NB4 (cell line): Measurements from ENCODE around the gene C3orf22.

ENCODE experiments used
- DNase-seq: peaks from one replicate; pipeline ENCODE4 v3.0.0; 2010; ENCODE audit warnings: low read depth
- H3K4me3 ChIP-seq: one replicate; pipeline ENCODE4 v1.5.1; 2011; ENCODE audit warnings: mild to moderate bottlenecking, low read depth, low read length, moderate library complexity
- MYC ChIP-seq: IDR thresholded peaks from 2 replicates; pipeline ENCODE4 v1.6.1; 2011; ENCODE audit warnings: low read depth, low read length
- POLR2A ChIP-seq: IDR thresholded peaks from 2 replicates; pipeline ENCODE4 v1.6.1; 2011; ENCODE audit warnings: mild to moderate bottlenecking; ENCODE audit not compliant: insufficient read length; ENCODE audit errors: extremely low read depth
- TF ChIP-seq, protein P1 (sequence below): IDR thresholded peaks from 2 replicates; pipeline ENCODE4 v1.6.1; 2011; ENCODE audit warnings: low read depth, low read length
- TF ChIP-seq, protein P2 (sequence below): IDR thresholded peaks from one replicate; pipeline ENCODE4 v1.5.1; 2012; ENCODE audit warnings: low read depth, low read length

Gene C3orf22

DNA sequence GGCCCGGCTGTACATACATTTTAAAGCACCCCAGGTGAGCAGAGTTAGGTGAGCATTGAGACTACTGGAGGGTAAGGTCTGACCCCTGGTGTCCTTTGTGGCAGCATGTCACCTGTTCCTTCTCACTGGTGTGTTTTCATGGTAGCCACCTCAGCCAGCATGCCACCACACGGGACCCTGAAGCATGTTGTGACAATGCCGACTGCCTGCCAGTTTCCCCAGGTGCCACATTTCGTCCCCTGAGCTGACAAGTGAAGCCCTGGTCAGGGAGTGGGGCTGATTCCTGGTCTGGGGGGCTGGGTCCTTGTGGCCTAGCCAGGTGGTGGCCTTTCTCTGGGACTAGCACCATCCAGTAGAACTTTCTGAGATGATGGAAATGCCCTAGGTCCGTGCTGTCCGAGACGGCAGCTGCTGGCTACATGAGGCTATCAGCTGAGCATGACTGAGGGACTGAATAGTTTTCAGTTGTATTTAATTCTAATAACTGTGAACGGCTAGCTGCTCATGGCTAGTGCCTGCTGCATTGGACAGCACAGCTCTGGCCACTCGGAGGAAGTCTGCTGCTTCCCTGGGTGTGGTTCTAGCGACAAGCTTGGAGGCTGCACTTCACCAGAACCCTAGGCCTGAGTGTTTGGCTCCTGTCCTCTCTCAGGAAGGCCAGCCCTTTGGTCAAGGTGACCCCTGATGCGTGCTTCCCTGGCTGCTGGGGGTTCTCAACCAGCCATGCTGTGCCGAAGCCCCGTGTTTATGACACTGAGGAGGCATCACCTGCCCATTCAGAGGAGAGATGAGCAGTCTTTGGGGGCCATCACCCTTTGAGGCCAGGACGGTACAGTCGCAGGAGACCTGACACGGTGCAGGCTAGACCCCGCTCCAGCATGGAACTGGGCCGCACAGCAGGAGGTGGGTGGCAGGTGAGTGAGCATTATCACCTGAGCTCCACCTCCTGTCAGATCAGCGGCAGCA lies 3.9 kb downstream of the C3orf22 start:
- no peak overlapping the region for H3K4me3 ChIP-seq
- TF ChIP-seq, protein P1, sequence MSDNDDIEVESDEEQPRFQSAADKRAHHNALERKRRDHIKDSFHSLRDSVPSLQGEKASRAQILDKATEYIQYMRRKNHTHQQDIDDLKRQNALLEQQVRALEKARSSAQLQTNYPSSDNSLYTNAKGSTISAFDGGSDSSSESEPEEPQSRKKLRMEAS: no peak
- no peak for TF ChIP-seq POLR2A
- TF ChIP-seq, protein P2, sequence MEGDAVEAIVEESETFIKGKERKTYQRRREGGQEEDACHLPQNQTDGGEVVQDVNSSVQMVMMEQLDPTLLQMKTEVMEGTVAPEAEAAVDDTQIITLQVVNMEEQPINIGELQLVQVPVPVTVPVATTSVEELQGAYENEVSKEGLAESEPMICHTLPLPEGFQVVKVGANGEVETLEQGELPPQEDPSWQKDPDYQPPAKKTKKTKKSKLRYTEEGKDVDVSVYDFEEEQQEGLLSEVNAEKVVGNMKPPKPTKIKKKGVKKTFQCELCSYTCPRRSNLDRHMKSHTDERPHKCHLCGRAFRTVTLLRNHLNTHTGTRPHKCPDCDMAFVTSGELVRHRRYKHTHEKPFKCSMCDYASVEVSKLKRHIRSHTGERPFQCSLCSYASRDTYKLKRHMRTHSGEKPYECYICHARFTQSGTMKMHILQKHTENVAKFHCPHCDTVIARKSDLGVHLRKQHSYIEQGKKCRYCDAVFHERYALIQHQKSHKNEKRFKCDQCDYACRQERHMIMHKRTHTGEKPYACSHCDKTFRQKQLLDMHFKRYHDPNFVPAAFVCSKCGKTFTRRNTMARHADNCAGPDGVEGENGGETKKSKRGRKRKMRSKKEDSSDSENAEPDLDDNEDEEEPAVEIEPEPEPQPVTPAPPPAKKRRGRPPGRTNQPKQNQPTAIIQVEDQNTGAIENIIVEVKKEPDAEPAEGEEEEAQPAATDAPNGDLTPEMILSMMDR: no peak
- TF ChIP-seq MYC: no peak
- no peak for DNase-seq

DNA sequence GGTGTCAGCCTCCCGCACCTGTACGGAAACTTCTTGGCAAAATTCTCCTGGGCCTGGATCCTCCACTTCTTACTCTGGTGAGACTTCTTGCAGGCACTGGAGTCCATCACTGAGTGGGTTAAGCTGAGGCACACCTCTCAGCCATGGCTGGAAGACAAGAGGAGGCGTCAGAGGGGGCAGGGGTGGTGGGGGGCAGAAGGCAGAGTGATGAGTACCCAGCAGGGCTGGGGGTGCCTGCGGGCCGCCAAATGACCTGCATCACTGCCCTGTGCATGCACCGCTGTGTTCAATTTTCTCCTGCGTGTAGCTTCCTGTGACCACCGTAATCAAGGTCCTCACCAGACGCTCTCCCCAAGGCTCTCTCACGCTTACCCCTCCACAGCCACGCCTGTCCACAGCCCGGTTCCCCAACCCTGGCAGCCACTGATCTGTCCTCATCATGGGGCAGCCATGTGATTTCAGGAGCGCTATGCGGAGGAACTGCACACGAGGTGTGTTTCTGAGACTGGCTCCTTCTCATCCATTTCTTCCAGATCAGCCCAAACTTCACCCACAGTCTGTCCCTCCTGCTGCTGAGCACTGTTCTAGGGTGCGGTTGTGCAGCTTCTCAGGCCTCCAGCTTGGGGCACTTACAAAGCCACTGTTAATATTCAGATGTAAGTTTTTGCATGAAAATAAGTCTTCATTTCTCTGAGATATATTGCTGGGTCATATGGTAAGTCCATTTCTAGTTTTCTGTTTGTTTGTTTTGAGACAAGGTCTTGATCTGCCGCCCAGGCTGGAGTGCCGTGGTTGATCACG lies 5.2 kb downstream of the C3orf22 start:
- H3K4me3 ChIP-seq: no peak overlapping the region
- no peak for DNase-seq
- TF ChIP-seq POLR2A (no peak), MYC (no peak)
- TF ChIP-seq, protein P1: no peak
- TF ChIP-seq, protein P2: no peak

DNA sequence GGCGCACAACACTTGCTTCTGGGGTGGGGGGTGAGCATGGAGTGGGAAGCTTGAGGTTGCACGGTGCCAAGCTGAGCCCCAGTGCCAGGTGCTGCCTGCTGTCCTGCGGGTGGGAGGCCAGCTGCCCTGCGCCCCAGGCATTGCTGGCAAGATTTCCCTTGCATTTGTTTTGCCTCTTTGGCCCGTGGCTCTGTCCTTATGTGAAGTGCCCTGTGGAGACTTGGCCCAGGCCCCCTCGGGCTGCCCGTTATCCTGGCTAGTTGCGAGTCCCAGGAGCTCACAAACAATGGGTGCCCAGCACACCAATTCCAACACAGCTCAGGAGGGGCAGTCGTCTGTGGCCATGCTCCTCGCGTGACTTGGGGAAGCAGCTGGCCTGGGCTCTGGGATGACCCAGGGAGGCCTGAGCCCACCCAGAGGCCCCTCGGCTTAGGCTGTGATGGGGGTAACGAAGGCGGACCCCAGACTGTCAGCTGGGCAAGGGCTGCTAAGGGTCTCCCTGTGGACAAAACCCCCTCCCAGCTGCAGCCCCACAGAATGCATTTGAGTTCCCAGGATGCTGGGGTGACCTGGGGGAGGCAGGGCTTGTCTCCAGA lies 5.9 kb downstream of the C3orf22 start:
- no peak for DNase-seq
- H3K4me3 ChIP-seq: no peak overlapping the region
- TF ChIP-seq, protein P1: no peak
- TF ChIP-seq POLR2A: no peak
- no peak for TF ChIP-seq MYC
- TF ChIP-seq, protein P2: no peak

DNA sequence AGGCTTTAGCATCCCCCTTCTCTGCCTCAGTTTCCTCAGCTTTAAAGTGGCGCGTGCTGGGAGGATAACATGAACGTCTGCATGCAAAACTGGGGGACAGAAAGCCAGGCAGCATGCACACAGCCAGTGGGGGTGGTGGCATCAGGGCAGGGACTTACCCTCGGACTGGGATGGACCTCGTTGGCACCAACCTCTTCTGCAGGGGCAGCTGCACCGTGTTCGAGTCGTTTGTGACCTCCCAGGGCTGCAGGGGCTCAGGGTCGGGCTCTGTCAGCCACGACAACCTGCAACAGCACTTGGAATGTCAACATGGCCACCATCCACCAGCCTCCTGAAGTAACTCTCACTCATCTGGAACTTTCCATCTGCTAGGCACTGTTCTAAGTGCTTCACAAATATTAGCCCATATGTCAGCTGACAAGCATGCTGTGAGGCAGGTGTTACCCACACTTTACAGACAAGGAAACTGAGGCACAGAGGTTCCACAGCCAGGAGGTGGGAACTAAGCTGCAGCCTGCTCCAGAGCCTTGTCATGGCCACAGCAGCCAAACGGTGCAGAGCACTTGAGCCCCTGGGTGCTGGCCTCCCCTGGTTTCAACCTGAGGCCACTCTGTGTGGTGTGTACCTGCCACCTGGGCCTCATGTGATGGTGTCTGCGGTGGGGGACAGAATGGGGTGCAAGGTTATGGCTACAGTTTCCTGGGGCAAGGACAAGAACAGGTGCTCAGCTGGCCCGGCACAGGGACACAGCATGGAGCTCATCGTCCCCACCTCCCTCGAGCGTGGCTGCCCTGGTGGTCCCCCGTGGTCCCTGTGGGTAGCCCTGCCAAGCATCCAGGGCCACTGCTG lies 6.7 kb downstream of the C3orf22 start:
- no peak overlapping the region for H3K4me3 ChIP-seq
- no peak for DNase-seq
- TF ChIP-seq, protein P1: no peak
- no peak for TF ChIP-seq MYC

DNA sequence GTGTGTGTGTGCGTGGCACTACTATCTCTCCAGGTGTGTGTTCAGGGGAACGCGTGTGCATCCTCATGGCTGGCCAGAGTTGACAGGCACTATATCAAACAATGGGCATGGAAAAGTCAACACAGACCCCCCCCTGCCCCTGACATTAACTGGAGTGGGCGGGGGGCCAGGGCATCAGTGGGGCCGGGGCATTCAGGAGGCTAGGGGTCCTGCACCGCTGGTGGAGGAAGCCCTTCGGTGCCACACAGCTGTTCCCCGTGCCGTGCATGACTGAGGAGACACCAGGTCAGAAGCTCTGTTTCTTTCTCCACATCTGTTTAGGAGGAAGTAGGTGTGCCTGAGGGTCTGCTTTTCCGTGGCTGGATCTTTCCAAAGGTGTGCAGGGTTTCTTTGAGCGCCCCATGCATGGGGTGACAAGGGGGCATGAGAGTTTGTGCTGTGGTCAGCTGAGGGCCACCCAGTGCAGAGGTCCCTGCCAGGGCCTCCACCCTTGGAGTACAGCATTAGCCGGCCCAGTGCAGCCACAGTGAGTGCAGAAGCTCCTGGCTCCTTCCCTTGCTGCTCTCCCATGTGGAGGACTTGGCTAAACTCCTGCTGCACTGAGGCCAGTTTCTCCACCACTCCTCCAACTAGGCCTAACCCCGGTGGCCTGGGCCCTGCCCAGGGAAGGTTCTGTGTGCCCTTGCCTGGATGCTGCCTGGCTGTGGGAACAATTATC lies 7.5 kb downstream of the C3orf22 start:
- H3K4me3 ChIP-seq: no peak overlapping the region
- TF ChIP-seq POLR2A (no peak), MYC (no peak)
- TF ChIP-seq, protein P1: no peak
- TF ChIP-seq, protein P2: no peak
- no peak for DNase-seq
